ENCODE results near the gene PGAM2. TPM values are rescaled to one million over a fixed set of nuclear protein-coding genes. Genes with fewer than 3 reads are reported as not detected.
"Not testable (repeated sequence)": the region's sequence is repeated elsewhere in the genome, so short reads cannot be mapped to it uniquely, and the experiment has no call there.

Gene PGAM2
- total and polyA plus RNA-seq, 5 donors from 2014 or later, result 1.1 TPM; not detected in 4

DNA sequence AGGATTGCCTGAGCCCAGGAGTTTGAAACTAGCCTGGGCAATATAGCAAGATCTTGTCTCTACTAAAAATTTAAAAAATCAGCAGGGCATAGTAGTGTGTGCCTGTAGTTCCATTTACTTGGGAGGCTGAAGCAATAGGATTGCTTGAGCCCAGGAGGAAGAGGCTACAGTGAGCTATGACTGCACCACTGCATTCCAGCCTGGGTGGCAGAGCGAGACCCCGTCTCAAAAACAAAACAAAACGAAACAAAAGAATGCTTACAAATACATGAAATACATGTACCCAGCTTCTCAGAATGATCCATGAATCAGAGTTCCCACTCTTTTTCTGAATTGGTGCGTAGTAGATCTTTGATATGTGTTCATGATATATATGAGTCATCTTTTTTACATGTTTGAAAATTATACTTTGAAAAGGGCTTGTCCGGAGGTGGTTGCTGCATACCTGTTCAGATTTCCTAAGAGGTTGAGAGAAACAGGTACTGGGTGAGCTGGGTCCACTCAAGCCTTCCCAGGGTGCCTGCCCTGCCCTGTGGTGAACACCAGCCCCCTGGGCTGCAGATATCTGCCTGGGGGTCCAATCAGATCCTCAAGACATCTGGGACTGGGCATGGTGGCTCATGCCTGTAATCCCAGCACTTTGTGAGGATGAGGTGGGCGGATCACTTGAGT is 42.4 kb downstream of the PGAM2 start:
- H3K27me3 Mint-ChIP-seq; H3K9me3 ChIP-seq (ENCODE audit: control insufficient read depth in 2 of 2, low read length in 2 of 2); H3K27ac ChIP-seq (ENCODE audit: insufficient read depth, low read length, poor library complexity, severe bottlenecking); H3K9me3 Mint-ChIP-seq; H3K4me1 ChIP-seq (ENCODE audit: control insufficient read depth, insufficient read depth, low read length, poor library complexity, severe bottlenecking); ATAC-seq (ENCODE audit: low read depth in 2 of 2); H3K4me3 ChIP-seq (ENCODE audit: low read depth, low read length); H3K4me3 Mint-ChIP-seq; H3K36me3 Mint-ChIP-seq; H3K27me3 ChIP-seq (ENCODE audit: control insufficient read depth, insufficient read depth, low read length); DNase-seq; H3K36me3 ChIP-seq (ENCODE audit: control insufficient read depth, insufficient read depth, low read length): not testable (repeated sequence)
- H3K27ac Mint-ChIP-seq, result peak overlapping the region in 1 of 3 donors; percentile 62
- peaks cover 4 to 18% (median 15%) of the 10 kb centered on the region in 4 donors for H3K4me1 Mint-ChIP-seq

DNA sequence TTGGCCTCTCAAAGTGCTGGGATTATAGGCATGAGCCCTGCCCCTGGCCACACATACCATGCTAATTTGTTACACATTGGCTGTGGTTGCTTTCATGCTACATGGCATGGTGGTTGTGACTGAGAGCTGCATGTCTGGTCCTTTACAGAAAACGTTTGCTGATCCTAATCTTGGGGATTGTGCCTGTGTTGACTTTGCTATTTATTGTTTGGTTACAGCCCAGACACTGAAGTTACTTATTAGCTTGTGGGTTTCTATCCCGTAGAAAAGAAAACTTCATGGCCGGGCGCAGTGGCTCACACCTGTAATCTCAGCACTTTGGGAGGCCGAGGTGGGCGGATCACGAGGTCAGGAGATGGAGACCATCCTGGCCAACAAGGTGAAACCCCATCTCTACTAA is 43.3 kb downstream of the PGAM2 start:
- H3K27ac ChIP-seq (ENCODE audit: insufficient read depth, low read length, poor library complexity, severe bottlenecking); H3K9me3 ChIP-seq (ENCODE audit: control insufficient read depth in 2 of 2, low read length in 2 of 2); H3K9me3 Mint-ChIP-seq; H3K36me3 ChIP-seq (ENCODE audit: control insufficient read depth, insufficient read depth, low read length); ATAC-seq (ENCODE audit: low read depth in 2 of 2); H3K4me3 ChIP-seq (ENCODE audit: low read depth, low read length); H3K27me3 Mint-ChIP-seq; H3K27ac Mint-ChIP-seq; H3K4me1 ChIP-seq (ENCODE audit: control insufficient read depth, insufficient read depth, low read length, poor library complexity, severe bottlenecking); H3K36me3 Mint-ChIP-seq; DNase-seq; H3K4me3 Mint-ChIP-seq; H3K27me3 ChIP-seq (ENCODE audit: control insufficient read depth, insufficient read depth, low read length): not testable (repeated sequence)
- H3K4me1 Mint-ChIP-seq, result peaks cover 4 to 21% (median 15%) of the 10 kb centered on the region in 4 donors

DNA sequence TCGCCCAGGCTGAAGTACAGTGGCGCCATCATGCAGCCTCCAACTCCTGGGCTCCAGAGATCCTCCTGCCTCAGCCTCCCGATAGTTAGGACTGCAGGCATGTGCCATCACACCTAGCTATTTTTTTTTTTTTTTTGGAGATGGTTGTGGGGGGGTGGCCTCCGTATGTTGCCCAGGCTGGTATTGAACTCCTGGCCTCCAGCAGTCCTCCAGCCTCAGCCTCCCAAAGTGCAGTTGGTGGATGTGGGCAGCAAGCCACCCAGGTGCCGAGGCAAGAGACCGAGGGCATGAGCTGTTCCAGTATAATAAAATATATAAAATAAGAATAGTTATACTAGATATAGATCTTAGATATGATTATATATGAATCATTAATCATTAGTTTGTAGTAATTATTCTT is 45.5 kb downstream of the PGAM2 start:
- not testable (repeated sequence) for DNase-seq; H3K9me3 ChIP-seq (ENCODE audit: control insufficient read depth in 2 of 2, low read length in 2 of 2); H3K4me1 ChIP-seq (ENCODE audit: control insufficient read depth, insufficient read depth, low read length, poor library complexity, severe bottlenecking); H3K27me3 Mint-ChIP-seq; H3K4me3 ChIP-seq (ENCODE audit: low read depth, low read length); ATAC-seq (ENCODE audit: low read depth in 2 of 2); H3K27me3 ChIP-seq (ENCODE audit: control insufficient read depth, insufficient read depth, low read length); H3K9me3 Mint-ChIP-seq; H3K36me3 ChIP-seq (ENCODE audit: control insufficient read depth, insufficient read depth, low read length); H3K36me3 Mint-ChIP-seq
- Mint-ChIP-seq H3K4me1 (peaks cover 4 to 23% (median 15%) of the 10 kb centered on the region in 4 donors), H3K4me3 (peak overlapping the region in 1 of 4 donors; percentile 98), H3K27ac (peak overlapping the region in 1 of 3 donors; percentile 89)
- H3K27ac ChIP-seq (ENCODE audit: insufficient read depth, low read length, poor library complexity, severe bottlenecking), result peak overlapping the region; percentile 76

DNA sequence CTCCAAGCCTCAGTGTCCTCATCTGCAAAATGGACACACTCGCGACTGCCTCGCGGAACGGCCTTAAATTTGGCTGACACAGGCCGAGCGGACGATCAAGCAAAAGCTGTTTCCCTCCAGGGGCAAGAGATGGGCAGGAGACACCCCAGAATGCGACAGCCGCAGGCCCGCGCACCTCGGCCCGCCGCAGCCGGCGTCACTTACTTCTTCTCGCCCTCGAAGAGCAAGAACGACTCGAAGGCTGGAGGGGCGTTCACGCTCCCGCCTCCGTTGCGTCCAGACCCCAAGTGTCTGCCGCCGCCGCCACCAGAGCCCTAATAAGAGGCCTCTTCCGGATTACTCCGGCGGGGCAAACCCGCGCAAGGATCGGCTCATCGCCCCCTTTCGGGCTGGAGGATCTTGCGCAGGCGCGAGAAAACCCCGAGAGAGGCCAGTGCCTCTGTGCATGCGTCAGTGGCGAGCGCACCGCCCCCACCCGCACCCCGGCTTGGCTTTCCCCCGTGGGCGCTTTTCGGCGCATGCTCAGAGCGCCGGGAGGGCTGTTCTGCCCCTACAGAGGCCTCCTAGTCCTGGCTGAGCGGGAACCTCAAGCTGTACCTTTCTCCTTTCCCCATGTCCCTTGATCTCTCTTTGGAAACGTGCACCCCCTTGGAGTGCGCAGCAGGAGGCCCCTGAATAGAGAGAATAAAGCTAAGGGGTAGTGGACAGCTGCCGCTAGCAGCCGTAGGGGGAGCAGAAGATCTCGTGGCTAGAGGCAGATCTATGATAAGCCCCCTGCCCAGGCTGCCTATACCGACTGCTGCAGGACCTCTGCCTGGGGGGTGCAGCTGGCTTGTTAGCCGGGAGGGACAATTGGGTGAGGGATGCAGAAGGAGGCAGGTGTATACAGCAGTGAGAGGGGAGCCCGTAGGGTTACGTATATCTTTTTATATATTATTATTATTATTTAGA is 46.2 kb downstream of the PGAM2 start:
- H3K36me3 Mint-ChIP-seq; H3K9me3 ChIP-seq (ENCODE audit: control insufficient read depth in 2 of 2, low read length in 2 of 2); H3K4me1 ChIP-seq (ENCODE audit: control insufficient read depth, insufficient read depth, low read length, poor library complexity, severe bottlenecking); H3K9me3 Mint-ChIP-seq; H3K36me3 ChIP-seq (ENCODE audit: control insufficient read depth, insufficient read depth, low read length); H3K27me3 Mint-ChIP-seq; H3K27me3 ChIP-seq (ENCODE audit: control insufficient read depth, insufficient read depth, low read length): not testable (repeated sequence)
- peak; percentile 97 to 99 (median 99) for DNase-seq
- Mint-ChIP-seq H3K27ac (peak overlapping the region; percentile 83 to 92 (median 91)), H3K4me1 (peaks cover 4 to 23% (median 15%) of the 10 kb centered on the region in 4 donors), H3K4me3 (peak overlapping the region; percentile 92 to 98 (median 94))
- ATAC-seq (ENCODE audit: low read depth in 2 of 2), result peak; percentile 96 to 98
- Histone ChIP-seq H3K4me3 (ENCODE audit: low read depth, low read length) (peak overlapping the region; percentile 66), H3K27ac (ENCODE audit: insufficient read depth, low read length, poor library complexity, severe bottlenecking) (peak overlapping the region; percentile 76)

DNA sequence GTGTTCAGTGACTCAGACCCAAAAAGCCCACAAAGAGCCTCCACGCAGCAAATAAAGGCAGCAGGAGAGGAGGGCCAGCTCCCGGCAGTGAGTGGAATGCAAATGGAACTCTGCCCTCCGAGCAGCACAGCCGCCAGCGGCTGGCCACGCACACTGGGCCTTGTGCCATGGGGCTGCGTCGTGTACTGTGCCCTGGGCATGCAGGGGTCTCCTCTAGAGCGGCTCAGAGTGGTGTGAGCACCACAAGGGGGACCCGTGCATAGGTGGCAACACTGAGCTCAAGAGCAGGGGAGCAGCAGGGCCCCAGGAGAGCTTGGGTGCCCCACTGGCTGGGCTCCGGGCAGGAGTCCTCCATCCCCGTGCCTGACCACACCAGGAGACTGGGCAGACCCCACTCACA is 50.3 kb downstream of the PGAM2 start:
- H3K9me3 ChIP-seq (ENCODE audit: control insufficient read depth in 2 of 2, low read length in 2 of 2); ATAC-seq (ENCODE audit: low read depth in 2 of 2); H3K27me3 ChIP-seq (ENCODE audit: control insufficient read depth, insufficient read depth, low read length); DNase-seq; H3K9me3 Mint-ChIP-seq; H3K4me1 ChIP-seq (ENCODE audit: control insufficient read depth, insufficient read depth, low read length, poor library complexity, severe bottlenecking); H3K4me3 ChIP-seq (ENCODE audit: low read depth, low read length); H3K36me3 Mint-ChIP-seq; H3K27ac Mint-ChIP-seq; H3K27me3 Mint-ChIP-seq; H3K27ac ChIP-seq (ENCODE audit: insufficient read depth, low read length, poor library complexity, severe bottlenecking); H3K4me3 Mint-ChIP-seq; H3K36me3 ChIP-seq (ENCODE audit: control insufficient read depth, insufficient read depth, low read length): not testable (repeated sequence)
- peaks cover 0 to 15% (median 7%) of the 10 kb centered on the region in 4 donors for H3K4me1 Mint-ChIP-seq

Other genes with a start within 250 kb of the PGAM2 start
- gene MRPS24, start 196.1 kb downstream of the PGAM2 start, total RNA-seq, result 45.8 TPM
- gene MRPS24, start 196.1 kb downstream of the PGAM2 start, polyA plus RNA-seq, result 100 to 1,000 TPM; 148 to 179 (median 159) TPM
- gene URGCP, start 159.0 kb downstream of the PGAM2 start, total RNA-seq, result 19.2 TPM
- gene URGCP, start 159.0 kb downstream of the PGAM2 start, polyA plus RNA-seq, result 10 to 100 TPM; 14.6 to 31.0 (median 24.0) TPM
- 11.4 TPM for gene UBE2D4, start 139.1 kb downstream of the PGAM2 start, total RNA-seq
- 10 to 100 TPM; 10.6 to 15.5 (median 13.4) TPM for gene UBE2D4, start 139.1 kb downstream of the PGAM2 start, polyA plus RNA-seq
- gene SPDYE1, start 67.7 kb downstream of the PGAM2 start, total RNA-seq, result not detected
- gene SPDYE1, start 67.7 kb downstream of the PGAM2 start, polyA plus RNA-seq, result under 1 TPM; 0.08 to 0.17 (median 0.11) TPM
- 104 TPM for gene DBNL, start 20.9 kb downstream of the PGAM2 start, total RNA-seq
- 100 to 1,000 TPM; 138 to 206 (median 186) TPM for gene DBNL, start 20.9 kb downstream of the PGAM2 start, polyA plus RNA-seq
- gene POLM, start 17.0 kb upstream of the PGAM2 start, total RNA-seq, result 38.0 TPM
- 10 to 100 TPM; 14.8 to 22.3 (median 20.2) TPM for gene POLM, start 17.0 kb upstream of the PGAM2 start, polyA plus RNA-seq
- 4.1 TPM for gene AEBP1, start 38.8 kb upstream of the PGAM2 start, total RNA-seq
- gene AEBP1, start 38.8 kb upstream of the PGAM2 start, polyA plus RNA-seq, result 1 to 10 TPM in 1 of 4 donors, under 1 TPM in 3; 0.51 to 1.7 (median 0.89) TPM
- 37.1 TPM for gene POLD2, start 58.0 kb upstream of the PGAM2 start, total RNA-seq
- 10 to 100 TPM; 53.3 to 59.0 (median 55.0) TPM for gene POLD2, start 58.0 kb upstream of the PGAM2 start, polyA plus RNA-seq
- gene MYL7, start 75.8 kb upstream of the PGAM2 start, total RNA-seq, result not detected
- gene MYL7, start 75.8 kb upstream of the PGAM2 start, polyA plus RNA-seq, result not detected
- gene GCK, start 123.9 kb upstream of the PGAM2 start, total RNA-seq, result not detected
- 1 to 10 TPM in 1 of 4 donors, under 1 TPM in 3; 0.47 to 1.2 (median 0.57) TPM for gene GCK, start 123.9 kb upstream of the PGAM2 start, polyA plus RNA-seq
- 79.2 TPM for gene YKT6, start 135.4 kb upstream of the PGAM2 start, total RNA-seq
- gene YKT6, start 135.4 kb upstream of the PGAM2 start, polyA plus RNA-seq, result 10 to 100 TPM; 24.7 to 44.0 (median 37.7) TPM

Measured in CD4-positive, CD25-positive, alpha-beta regulatory T cell (primary cell).